ENCODE measurements around the gene TPH1.

DNA sequence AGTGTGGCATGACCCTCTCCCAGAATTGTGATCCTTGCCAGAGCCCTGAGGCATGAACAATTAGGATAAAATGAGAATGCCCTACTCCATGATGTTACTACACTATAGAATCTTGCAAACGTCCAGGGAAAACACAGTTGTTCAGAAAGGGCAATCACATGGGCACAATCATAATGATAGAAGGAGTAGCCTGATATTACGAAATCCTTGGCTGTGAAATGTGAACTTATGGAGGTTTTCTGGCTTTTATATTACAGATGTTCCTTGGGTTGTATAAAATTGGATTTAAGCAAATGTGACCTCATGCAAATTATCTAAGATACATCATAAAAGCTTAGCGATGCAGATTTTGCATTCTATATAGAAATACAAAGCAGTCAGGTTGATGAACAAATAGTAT lies 29.4 kb upstream of the TPH1 start:
- TF ChIP-seq, protein P1, sequence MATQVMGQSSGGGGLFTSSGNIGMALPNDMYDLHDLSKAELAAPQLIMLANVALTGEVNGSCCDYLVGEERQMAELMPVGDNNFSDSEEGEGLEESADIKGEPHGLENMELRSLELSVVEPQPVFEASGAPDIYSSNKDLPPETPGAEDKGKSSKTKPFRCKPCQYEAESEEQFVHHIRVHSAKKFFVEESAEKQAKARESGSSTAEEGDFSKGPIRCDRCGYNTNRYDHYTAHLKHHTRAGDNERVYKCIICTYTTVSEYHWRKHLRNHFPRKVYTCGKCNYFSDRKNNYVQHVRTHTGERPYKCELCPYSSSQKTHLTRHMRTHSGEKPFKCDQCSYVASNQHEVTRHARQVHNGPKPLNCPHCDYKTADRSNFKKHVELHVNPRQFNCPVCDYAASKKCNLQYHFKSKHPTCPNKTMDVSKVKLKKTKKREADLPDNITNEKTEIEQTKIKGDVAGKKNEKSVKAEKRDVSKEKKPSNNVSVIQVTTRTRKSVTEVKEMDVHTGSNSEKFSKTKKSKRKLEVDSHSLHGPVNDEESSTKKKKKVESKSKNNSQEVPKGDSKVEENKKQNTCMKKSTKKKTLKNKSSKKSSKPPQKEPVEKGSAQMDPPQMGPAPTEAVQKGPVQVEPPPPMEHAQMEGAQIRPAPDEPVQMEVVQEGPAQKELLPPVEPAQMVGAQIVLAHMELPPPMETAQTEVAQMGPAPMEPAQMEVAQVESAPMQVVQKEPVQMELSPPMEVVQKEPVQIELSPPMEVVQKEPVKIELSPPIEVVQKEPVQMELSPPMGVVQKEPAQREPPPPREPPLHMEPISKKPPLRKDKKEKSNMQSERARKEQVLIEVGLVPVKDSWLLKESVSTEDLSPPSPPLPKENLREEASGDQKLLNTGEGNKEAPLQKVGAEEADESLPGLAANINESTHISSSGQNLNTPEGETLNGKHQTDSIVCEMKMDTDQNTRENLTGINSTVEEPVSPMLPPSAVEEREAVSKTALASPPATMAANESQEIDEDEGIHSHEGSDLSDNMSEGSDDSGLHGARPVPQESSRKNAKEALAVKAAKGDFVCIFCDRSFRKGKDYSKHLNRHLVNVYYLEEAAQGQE (IDR thresholded peaks at IDR 0.05; ENCODE audit: insufficient read depth in 1 of 2, low read depth in 2 of 2, low read length in 1 of 2) = no peak
- TF ChIP-seq, protein P2, sequence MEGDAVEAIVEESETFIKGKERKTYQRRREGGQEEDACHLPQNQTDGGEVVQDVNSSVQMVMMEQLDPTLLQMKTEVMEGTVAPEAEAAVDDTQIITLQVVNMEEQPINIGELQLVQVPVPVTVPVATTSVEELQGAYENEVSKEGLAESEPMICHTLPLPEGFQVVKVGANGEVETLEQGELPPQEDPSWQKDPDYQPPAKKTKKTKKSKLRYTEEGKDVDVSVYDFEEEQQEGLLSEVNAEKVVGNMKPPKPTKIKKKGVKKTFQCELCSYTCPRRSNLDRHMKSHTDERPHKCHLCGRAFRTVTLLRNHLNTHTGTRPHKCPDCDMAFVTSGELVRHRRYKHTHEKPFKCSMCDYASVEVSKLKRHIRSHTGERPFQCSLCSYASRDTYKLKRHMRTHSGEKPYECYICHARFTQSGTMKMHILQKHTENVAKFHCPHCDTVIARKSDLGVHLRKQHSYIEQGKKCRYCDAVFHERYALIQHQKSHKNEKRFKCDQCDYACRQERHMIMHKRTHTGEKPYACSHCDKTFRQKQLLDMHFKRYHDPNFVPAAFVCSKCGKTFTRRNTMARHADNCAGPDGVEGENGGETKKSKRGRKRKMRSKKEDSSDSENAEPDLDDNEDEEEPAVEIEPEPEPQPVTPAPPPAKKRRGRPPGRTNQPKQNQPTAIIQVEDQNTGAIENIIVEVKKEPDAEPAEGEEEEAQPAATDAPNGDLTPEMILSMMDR (IDR thresholded peaks at IDR 0.05) = no peak
- TF ChIP-seq TCF7L2 (IDR thresholded peaks at IDR 0.05; ENCODE audit: low read depth, low read length) = no peak
- no peak for TF ChIP-seq SIN3A (IDR thresholded peaks at IDR 0.05; ENCODE audit: borderline replicate concordance, insufficient read depth, low read depth, low read length)

Data from Panc1 (cell line).